ENCODE data around the gene PITPNM3.

DNA sequence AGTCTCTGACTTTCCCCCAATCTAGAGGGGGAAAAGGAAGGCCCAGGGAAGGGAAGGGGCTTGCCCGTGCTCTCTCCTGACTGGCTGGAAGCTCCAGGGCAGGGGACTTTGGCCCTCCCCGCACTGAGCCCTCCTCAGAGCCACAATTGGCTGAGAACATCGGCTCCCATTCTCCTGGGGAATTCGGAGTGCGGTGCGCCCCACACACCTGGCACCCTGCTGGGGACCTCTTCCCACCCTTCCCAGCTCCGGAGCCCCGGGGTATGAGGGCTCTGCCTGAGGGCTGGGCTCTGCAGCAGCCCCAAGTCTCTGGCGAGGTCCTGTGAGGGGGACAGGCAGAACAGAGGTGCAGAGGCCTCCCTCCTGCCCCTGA lies 76.1 kb downstream of the PITPNM3 start:
- TF ChIP-seq, protein P1, sequence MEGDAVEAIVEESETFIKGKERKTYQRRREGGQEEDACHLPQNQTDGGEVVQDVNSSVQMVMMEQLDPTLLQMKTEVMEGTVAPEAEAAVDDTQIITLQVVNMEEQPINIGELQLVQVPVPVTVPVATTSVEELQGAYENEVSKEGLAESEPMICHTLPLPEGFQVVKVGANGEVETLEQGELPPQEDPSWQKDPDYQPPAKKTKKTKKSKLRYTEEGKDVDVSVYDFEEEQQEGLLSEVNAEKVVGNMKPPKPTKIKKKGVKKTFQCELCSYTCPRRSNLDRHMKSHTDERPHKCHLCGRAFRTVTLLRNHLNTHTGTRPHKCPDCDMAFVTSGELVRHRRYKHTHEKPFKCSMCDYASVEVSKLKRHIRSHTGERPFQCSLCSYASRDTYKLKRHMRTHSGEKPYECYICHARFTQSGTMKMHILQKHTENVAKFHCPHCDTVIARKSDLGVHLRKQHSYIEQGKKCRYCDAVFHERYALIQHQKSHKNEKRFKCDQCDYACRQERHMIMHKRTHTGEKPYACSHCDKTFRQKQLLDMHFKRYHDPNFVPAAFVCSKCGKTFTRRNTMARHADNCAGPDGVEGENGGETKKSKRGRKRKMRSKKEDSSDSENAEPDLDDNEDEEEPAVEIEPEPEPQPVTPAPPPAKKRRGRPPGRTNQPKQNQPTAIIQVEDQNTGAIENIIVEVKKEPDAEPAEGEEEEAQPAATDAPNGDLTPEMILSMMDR (conservative IDR thresholded peaks at IDR 0.05; ENCODE audit: low read length) = no peak
- no peak for TF ChIP-seq EZH2phosphoT487 (IDR thresholded peaks at IDR 0.05; ENCODE audit: borderline replicate concordance)

All from Loucy (cell line).